Measurements from ENCODE around the gene CPNE5.

Gene CPNE5

DNA sequence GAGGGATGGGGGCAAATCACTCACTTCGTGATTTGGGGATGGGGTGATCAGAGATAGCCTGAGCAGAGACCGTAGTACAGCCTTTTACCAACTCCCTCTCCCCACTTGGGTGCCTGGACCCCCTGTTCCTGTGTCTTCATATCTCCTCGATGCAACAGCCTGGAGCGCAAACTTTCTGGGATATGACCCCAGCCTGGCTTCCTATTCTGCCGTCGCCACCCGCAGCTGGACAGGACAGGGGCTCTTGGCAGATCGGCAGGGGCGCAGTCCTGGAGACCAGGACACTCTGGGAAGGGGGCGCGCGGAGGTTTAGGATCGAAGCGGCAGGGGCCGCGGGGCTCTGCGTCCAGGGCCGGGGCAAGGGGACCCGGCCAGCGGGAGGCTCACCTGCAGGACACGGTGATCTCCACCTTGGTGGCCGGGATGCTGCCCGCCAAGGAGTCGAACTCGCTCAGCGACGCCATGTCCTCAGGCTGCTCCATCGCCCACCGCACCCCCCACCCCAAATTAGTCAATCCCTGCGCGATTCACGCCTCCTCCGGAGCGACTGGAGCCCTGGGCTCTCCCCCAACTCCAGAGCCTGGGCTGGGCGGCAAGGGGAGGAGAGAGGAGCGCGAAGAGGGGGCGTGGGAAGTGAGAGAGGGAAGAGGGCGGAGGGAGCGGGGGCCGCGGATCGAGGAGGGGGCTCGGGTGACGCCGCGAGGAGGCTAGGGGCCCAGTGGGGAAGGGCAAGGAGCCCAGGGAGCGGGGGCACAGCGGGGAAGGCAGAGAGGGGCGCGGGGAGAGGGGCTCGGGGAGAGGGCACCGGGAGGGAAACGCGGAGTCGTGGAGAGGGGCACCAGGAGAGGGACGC is at the start of gene CPNE5:
Gene CPNE5, minus strand, starts transcription at position 549 of the 853 bp plus-strand sequence. Its CDS starts 67 bp downstream, at position 482.
- no peak for DNase-seq (ENCODE audit: low read depth in 1 of 2, low spot score in 1 of 2)

- no peak for DNase-seq (ENCODE audit: low read depth in 1 of 2, low spot score in 1 of 2)
Observed at GRCh38 chr6:36888115-36888643, 48.9 kb upstream of the CPNE5 start.

GRCh38 chr6:36886950-36887618 is 47.8 kb upstream of the CPNE5 start:
- DNase-seq (ENCODE audit: low read depth in 1 of 2, low spot score in 1 of 2): no peak

GRCh38 chr6:36885461-36886401 is 46.5 kb upstream of the CPNE5 start, which contains the start of gene C6orf89:
Gene C6orf89, plus strand, starts transcription at chr6:36885952. Its CDS starts 13,493 bp downstream, at chr6:36899445.
- DNase-seq (ENCODE audit: low read depth in 1 of 2, low spot score in 1 of 2): peak; percentile 86 to 91

GRCh38 chr6:36884610-36885009 is 45.4 kb upstream of the CPNE5 start:
- DNase-seq (ENCODE audit: low read depth in 1 of 2, low spot score in 1 of 2): no peak

GRCh38 chr6:36875250-36875633 is 36.0 kb upstream of the CPNE5 start:
- DNase-seq (ENCODE audit: low read depth in 1 of 2, low spot score in 1 of 2): no peak

DNA sequence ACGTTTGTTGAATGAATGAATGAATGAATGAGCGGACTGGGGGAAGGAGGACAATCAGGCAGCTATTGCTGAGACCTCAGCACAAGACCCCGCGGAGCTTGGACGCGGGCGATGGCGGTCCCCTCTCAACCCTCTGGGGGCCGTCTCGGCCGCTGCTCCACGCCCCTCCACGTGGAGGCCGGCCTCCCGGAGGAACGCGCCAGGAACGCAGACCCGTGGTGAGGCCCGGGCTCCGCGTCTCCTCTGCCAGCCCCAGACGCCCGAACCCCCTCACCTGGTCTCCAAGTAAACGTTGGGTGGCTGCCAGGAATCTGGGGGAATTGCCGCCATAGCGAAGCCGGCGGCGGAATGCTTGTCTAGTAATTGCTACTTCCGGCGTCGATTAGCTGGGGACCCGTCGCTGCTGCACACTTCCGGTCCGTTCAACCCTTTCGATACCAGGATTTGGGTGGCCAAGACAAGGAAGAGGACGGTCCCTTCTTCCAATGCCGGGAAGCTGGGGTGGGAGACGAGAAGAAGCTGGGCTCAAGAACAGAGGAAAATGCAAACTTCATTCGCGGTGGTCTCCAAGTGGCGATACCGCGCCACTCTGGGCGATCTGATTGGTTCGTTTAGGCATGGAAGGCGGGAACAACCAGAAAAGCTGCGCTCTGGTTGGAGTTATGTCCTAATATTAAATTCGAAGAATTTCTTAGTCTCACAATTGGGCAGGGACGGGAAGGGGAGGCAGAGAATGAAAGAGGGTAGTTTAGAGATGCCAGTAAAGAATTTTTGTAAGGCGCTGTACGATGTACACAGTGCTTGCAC is 35.4 kb upstream of the CPNE5 start, which contains the start of gene PPIL1:
Gene PPIL1, minus strand, starts transcription at position 361 of the 807 bp plus-strand sequence. Its CDS starts 31 bp downstream, at position 330.
- peak; percentile 66 to 74 for DNase-seq (ENCODE audit: low read depth in 1 of 2, low spot score in 1 of 2)

DNA sequence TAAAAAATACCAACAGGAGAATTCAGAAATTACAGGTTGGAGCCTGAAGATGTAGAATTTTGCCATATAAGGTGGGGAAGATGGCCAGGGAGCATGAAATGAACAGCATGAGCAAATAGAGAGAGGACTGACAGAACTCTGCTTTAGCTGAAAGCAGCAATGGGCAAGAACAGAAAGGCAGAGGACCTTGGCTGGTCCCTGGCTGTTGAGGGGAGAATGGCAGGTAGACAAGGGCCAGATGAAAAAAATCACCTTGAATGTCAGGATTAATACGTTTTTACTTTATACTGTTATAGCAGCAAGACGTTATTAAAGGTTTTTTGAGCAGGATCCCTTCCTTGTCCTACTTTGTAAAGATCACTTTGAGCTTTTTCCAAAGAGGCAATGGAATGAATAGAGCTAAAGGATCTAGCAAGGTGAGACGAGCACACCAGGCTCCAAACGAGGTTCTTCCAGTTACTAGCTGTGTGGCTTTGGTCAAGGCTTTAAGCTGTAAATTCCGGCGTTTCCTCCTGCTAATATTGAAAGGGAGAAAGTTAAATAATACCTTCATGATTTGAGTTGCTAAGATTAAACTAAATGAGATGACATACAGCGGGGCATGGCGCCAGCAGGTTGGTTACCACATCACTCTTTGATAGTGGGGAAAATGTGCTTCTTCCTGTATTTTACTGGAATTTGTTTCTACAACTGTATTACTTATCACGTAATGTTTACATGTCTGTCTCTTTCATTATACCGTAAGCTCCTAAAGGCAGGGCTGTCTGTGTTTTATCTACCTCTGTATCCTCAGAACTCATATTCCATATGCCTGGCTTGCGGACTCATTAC is 34.6 kb upstream of the CPNE5 start:
- DNase-seq (ENCODE audit: low read depth in 1 of 2, low spot score in 1 of 2): no peak

- DNase-seq (ENCODE audit: low read depth in 1 of 2, low spot score in 1 of 2): no peak
Observed at GRCh38 chr6:36873115-36873514, 33.9 kb upstream of the CPNE5 start.

DNA sequence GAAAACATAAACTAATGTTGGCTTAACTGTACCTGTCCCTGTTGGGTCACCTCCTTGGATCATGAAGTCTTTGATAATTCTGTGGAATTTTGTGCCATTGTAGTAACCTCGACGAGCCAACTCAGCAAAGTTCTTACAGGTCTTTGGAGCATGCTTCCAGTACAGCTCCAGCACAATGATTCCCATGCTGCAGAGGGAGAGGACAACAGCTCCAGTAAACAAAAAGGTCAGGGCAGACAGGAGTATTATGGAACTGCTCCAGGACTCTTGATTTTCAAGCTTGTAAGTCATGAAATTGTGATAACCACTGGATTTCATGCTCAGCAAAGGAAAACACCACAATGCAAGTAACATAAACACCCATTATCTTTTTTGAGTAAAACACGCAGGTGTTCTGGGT is 32.4 kb upstream of the CPNE5 start:
- DNase-seq (ENCODE audit: low read depth in 1 of 2, low spot score in 1 of 2): no peak

DNA sequence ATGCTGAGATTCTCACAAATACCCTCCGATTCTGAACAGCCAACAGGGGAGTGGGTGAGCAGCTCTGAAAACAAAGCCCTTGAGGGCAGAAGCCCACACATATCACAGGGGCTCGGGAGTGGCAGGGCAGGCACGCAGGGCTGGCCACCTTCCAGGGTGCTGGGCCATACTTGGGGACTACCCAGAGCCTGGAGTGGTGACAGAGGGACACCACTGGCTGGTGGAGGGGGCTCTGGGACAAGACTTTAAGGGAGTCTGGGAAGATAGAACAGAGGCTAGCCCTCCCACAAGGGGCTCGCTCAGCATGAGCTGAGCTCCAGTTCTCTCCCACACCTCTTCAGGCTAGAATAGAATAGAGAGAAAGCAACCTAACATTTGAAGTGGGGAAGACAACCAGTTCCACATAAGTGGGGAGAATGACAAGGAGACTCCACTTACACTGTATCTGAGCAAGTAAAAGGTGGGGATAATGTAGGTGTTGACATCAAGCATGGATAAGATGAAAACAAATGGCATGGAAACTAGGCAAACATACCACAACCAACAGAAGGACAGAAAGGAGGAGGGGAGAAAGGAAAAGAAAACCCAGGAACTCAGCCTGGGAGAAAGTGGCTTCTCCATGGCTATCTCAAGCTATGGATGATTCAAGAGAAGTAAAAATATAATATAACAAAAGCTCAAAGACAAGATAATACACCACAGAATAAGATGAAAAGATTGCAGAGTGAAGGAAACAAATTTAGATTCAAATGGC is 28.4 kb upstream of the CPNE5 start:
- no peak for DNase-seq (ENCODE audit: low read depth in 1 of 2, low spot score in 1 of 2)

GRCh38 chr6:36865835-36866234 is 26.6 kb upstream of the CPNE5 start:
- no peak for DNase-seq (ENCODE audit: low read depth in 1 of 2, low spot score in 1 of 2)

DNA sequence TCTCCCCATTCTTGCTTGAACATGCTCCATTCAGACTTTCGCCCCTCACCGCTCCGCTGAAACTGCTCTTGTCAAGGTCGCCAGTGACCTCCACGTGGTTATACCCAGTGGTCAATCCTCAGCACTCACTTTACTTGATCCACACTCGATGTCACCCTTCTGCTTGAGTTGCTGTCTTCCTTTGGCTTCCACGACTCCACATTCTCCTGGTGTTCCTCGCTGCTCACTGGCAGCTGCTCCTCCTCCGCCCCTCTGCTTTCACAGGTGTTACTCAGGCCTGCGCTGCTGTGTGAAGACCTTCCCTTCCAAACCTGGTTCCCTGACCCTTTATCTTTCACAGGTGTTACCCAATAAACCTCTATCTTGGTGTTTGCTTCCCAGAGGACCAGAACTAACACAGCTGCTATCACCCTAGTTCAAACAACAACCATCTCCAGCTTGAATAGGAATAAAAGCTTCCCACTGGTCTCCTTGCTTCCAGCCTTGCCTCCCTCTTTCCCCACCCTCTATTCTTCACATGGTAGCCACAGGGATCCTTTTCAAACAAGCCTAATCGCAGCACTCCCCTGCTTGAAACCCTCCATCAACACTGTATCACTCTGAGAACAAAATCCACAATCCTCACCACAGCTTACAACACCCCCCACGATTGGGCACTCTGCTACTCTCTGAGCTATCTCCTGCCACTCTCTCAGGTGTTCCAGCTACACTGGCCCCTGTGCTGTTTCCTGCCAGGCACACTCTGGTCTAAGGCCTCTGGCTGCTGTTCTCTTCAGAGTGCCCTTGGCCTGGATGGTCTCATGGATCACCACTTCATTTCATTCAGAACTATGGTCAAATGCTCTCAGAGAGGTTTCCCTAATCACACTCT is 24.7 kb upstream of the CPNE5 start:
- no peak for DNase-seq (ENCODE audit: low read depth in 1 of 2, low spot score in 1 of 2)

DNA sequence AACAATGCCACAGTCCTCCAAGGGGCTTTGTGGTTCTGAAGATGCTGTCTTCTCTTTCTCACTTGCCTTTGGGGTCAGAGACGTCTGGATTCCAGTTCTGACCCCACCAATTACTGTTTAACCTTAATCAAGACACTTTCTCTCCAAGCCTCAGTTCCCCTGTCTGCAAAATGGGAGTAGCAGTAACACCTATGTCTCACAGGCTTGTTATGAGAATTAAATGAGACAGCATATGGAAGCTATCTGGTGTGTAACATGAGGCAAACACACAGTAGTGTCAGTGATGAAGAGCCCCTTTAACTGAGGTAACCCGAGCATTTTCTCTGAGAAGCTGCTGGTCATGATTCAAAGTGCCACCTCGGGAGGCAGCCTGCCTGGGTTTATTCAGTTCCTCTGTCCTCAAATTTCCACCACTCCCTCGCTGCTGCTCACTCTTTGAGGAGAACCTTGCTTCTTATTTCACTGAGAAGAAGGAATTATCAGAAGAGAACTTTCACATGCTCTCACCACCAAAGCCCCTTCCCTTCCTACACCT is 23.7 kb upstream of the CPNE5 start:
- DNase-seq (ENCODE audit: low read depth in 1 of 2, low spot score in 1 of 2): no peak

- no peak for DNase-seq (ENCODE audit: low read depth in 1 of 2, low spot score in 1 of 2)
Observed at GRCh38 chr6:36862164-36862847, 23.1 kb upstream of the CPNE5 start.

DNA sequence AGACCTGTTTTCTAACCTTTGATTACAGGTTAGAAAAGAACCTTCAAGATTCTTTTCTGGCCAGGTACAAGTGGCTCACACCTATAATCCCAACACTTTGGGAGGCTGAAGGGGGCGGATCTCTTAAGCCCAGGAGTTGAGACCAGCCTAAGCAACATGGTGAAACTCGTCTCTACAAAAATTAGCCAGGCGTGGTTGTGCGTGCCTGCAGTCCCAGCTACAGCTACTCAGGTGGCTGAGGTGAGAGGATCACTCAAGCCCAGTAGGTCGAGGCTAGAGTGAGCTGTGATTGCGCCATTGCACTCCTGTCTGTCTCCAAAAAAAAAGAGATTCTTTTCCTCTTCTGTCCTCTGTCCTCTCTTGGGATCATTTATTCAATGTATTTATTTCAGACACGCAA is 20.9 kb upstream of the CPNE5 start:
- no peak for DNase-seq (ENCODE audit: low read depth in 1 of 2, low spot score in 1 of 2)
